Activated CD8-positive, alpha-beta memory T cell treated with anti-CD3 and anti-CD28 coated beads, Interleukin-2, amount 50 U/mL, for 1 hour (primary cell): ENCODE data around the gene CAD.
A peak's percentile ranks its signal among the peaks of the same experiment; 100 is the strongest.
"Not testable (repeated sequence)": the region's sequence is repeated elsewhere in the genome, so short reads cannot be mapped to it uniquely, and the experiment has no call there.

ENCODE experiments used
- DNase-seq: peaks from one replicate; pipeline ENCODE4 v3.0.0-alpha.2; 2020; ENCODE audit errors: extremely low read depth

The CAD gene

GRCh38 chr2:27217173-27218121, at the start of gene CAD:
Gene CAD (plus strand): TSS chr2:27217369. CDS start chr2:27217552, 183 bp downstream.
- DNase-seq, result peak; percentile 31

GRCh38 chr2:27170581-27171337, 46.4 kb upstream of the CAD start:
- DNase-seq, result no peak

- DNase-seq, result no peak
Observed at GRCh38 chr2:27171351-27171848, 45.8 kb upstream of the CAD start.

- no peak for DNase-seq
Observed at GRCh38 chr2:27174638-27175037, 42.5 kb upstream of the CAD start.

- no peak for DNase-seq
Observed at GRCh38 chr2:27175330-27175729, 41.8 kb upstream of the CAD start.

GRCh38 chr2:27175781-27176180, 41.4 kb upstream of the CAD start:
- DNase-seq, result not testable (repeated sequence)

- DNase-seq, result no peak
Observed at GRCh38 chr2:27177441-27178351, 39.5 kb upstream of the CAD start.

GRCh38 chr2:27178469-27178868, 38.7 kb upstream of the CAD start:
- DNase-seq, result no peak

GRCh38 chr2:27179344-27180000, 37.7 kb upstream of the CAD start:
- DNase-seq, result no peak

- no peak for DNase-seq
Observed at GRCh38 chr2:27182346-27182745, 34.8 kb upstream of the CAD start.

- no peak for DNase-seq
Observed at GRCh38 chr2:27184115-27184514, 33.1 kb upstream of the CAD start.

- no peak for DNase-seq
Observed at GRCh38 chr2:27185331-27186026, 31.7 kb upstream of the CAD start.

GRCh38 chr2:27186613-27187345, 30.4 kb upstream of the CAD start:
- no peak for DNase-seq

GRCh38 chr2:27189989-27190388, 27.2 kb upstream of the CAD start:
- no peak for DNase-seq

- no peak for DNase-seq
Observed at GRCh38 chr2:27191070-27191829, 25.9 kb upstream of the CAD start.

GRCh38 chr2:27194538-27195354, 22.4 kb upstream of the CAD start:
- no peak for DNase-seq

- DNase-seq, result not testable (repeated sequence)
Observed at GRCh38 chr2:27195799-27196198, 21.4 kb upstream of the CAD start.

GRCh38 chr2:27198068-27198467, 19.1 kb upstream of the CAD start:
- not testable (repeated sequence) for DNase-seq
